A549 (cell line): ENCODE data around the gene RAB11FIP4. TPM values are rescaled to one million over a fixed set of nuclear protein-coding genes. Genes with fewer than 3 reads are reported as not detected.

Experiments used
- ATAC-seq, 2 experiments: fragments of 200-7000 bp in 1 of 2; fragments of >200 bp in 1 of 2; cut with Nextera tagmentation in 1 of 2; cut with Tn5 transposase in 1 of 2; 3 replicates each; pipeline versions ENCODE4 v1.8.0 to v1.9.1; 2018 to 2020; ENCODE audit warnings: mild to moderate bottlenecking in 1 of 2, moderate library complexity in 1 of 2
- CTCF ChIA-PET: fragments of 300-600 bp; sonication (Branson Sonifier 250); formaldehyde crosslinking; extraction: SDS; loops from one replicate; lab custom pipeline; 2021; ENCODE audit warnings: antibody characterized with exemption, inconsistent platforms; lab: Yijun Ruan, JAX
- POLR2A ChIA-PET: fragments of 350-600 bp; formaldehyde crosslinking; extraction: SDS; loops from one replicate; lab custom pipeline; 2021; ENCODE audit warnings: antibody characterized with exemption, inconsistent platforms; lab: Yijun Ruan, JAX
- DNase-seq, 2 experiments: peaks; one replicate each; pipeline versions ENCODE4 v3.0.0 to v3.0.0-alpha.2; 2011 to 2016; ENCODE audit warnings: low read depth in 1 of 2, low spot score in 1 of 2
- FAIRE-seq: peaks from 2 replicates; lab custom pipeline; 2011; peaks lifted over from hg19 to GRCh38; lab: Jason Lieb, UNC
- H3K27ac ChIP-seq, 2 experiments: fragments of >200 bp; sonication (Bioruptor Twin); formaldehyde crosslinking; 3 replicates each; pipeline ENCODE4 v1.5.1; 2016 to 2017
- H3K4me1 ChIP-seq: fragments of >200 bp; sonication (Bioruptor Twin); formaldehyde crosslinking; 3 replicates; pipeline ENCODE4 v1.6.1; 2016
- H3K4me2 ChIP-seq: fragments of >200 bp; sonication (Bioruptor Twin); formaldehyde crosslinking; 3 replicates; pipeline ENCODE4 v1.6.1; 2016
- H3K4me3 ChIP-seq: fragments of >200 bp; sonication (Bioruptor Twin); formaldehyde crosslinking; 3 replicates; pipeline ENCODE4 v1.5.1; 2016
- H3K9me3 ChIP-seq: fragments of >200 bp; sonication (Bioruptor Twin); formaldehyde crosslinking; 3 replicates; pipeline ENCODE4 v1.6.1; 2016
- CHD2 ChIP-seq: fragments of 150-350 bp; IDR thresholded peaks from 2 replicates; pipeline ENCODE4 v1.6.1; 2014; ENCODE audit warnings: low read length; ENCODE audit not compliant: partially characterized antibody
- FOSB ChIP-seq: fragments of 250-450 bp; sonication (Bioruptor Pico); IDR thresholded peaks from 2 replicates; pipeline ENCODE4 v1.5.0; 2020; ENCODE audit warnings: mild to moderate bottlenecking, moderate library complexity
- FOSL2 ChIP-seq, 2 experiments: fragments of 450-650 bp in 1 of 2; fragments of >200 bp in 1 of 2; sonication (Bioruptor Twin) in 1 of 2; formaldehyde crosslinking; IDR thresholded peaks; 2 replicates each; pipeline versions ENCODE4 v1.5.0 to v1.6.1; 2016 to 2020; ENCODE audit warnings: mild to moderate bottlenecking in 1 of 2, moderate library complexity in 1 of 2
- GATA3 ChIP-seq: IDR thresholded peaks from 2 replicates; pipeline ENCODE4 v1.6.1; 2012; ENCODE audit warnings: borderline replicate concordance
- HEYL ChIP-seq: fragments of 250-450 bp; sonication (Bioruptor Pico); IDR thresholded peaks from 2 replicates; pipeline ENCODE4 v1.8.0; 2021; ENCODE audit warnings: mild to moderate bottlenecking, moderate library complexity
- JUN ChIP-seq, 2 experiments: fragments of >200 bp; sonication (Bioruptor Twin); formaldehyde crosslinking; IDR thresholded peaks; 2 replicates in 1 of 2; 3 replicates in 1 of 2; pipeline ENCODE4 v1.6.1; 2016 to 2017
- NR3C1 ChIP-seq: fragments of >200 bp; sonication (Bioruptor Twin); formaldehyde crosslinking; IDR thresholded peaks from 3 replicates; pipeline ENCODE4 v1.6.1; 2017
- PHF8 ChIP-seq: fragments of 200-600 bp; sonication (generic); IDR thresholded peaks from 2 replicates; pipeline ENCODE4 v1.6.1; 2016; ENCODE audit warnings: low read depth, mild to moderate bottlenecking, antibody characterized with exemption, moderate library complexity, borderline replicate concordance
- POLR2AphosphoS2 ChIP-seq: conservative IDR thresholded peaks from 2 replicates; pipeline ENCODE4 v1.6.1; 2012; ENCODE audit warnings: low read length, improper control_type of control experiment, inconsistent platforms
- SREBF2 ChIP-seq: fragments of 450-650 bp; IDR thresholded peaks from 2 replicates; pipeline ENCODE4 v1.6.1; 2014; ENCODE audit warnings: mild to moderate bottlenecking, moderate library complexity
- ZC3H11A ChIP-seq: fragments of 450-650 bp; IDR thresholded peaks from 2 replicates; pipeline ENCODE4 v1.6.1; 2014; ENCODE audit warnings: antibody characterized with exemption, mild to moderate bottlenecking
- WGBS: methylation state at CpG from one replicate; pipeline ENCODE4 v1.1.6; 2017; ENCODE audit errors: missing lambda C conversion rate; 5-methylcytosine and 5-hydroxymethylcytosine counted together
- polyA plus RNA-seq, 4 experiments: library from polyadenylated mRNA; depleted of rRNA in 3 of 4; stranded (reverse); fragments of >200 nt; fragmentation: RNase III in 1 of 4; extraction: RNeasy Plus Mini Kit Qiagen cat#74134 plus additional on column Dnase treatment in 1 of 4; gene quantifications; 2 replicates in 3 of 4; 3 replicates in 1 of 4; pipeline ENCODE4 v1.2.3, GENCODE V29; 2011 to 2017
- TF ChIP-seq, protein P1 (sequence below): fragments of >200 bp; sonication (Bioruptor Twin); formaldehyde crosslinking; IDR thresholded peaks from 3 replicates; pipeline ENCODE4 v1.6.1; 2016
- TF ChIP-seq, protein P2 (sequence below): fragments of >200 bp; sonication (Bioruptor Twin); formaldehyde crosslinking; IDR thresholded peaks from 3 replicates; pipeline ENCODE4 v1.5.1; 2016

Gene RAB11FIP4
- polyA plus RNA-seq, 2 of the 4 experiments (the other 2 are of a cell fraction): 1.9 to 3.5 TPM

DNA sequence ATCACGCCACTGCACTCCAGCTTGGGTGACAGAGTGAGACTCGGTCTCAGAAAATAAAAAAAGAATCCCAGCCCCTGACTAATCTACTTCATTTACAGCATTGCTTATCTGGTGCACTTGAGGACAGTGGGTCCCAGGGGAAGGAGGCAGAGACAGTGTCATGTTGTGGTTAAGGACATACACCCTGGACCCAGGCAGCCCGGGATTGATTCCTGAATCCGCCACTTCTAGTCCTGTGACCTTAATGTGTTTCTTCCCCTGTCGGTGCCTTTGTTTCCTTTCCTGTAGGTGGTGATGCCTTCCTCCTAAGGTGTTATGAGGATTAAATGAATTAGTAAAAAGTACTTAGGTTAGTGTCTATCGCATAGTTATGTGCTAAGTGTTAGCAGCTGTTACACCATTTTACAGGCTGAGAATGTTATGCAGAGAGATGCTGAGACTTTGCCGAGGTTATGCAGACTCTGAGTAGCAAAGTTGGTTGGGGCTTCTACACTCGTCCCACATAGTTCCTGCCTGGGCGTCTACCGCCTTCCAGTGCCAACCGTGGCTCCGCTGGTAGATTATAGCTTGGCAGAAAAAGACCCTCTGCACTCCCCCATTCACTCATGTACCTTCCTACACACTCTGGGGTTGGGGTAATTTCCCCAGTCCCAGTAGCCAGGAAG lies 74.8 kb downstream of the RAB11FIP4 start:
- Histone ChIP-seq H3K4me1 (no peaks in the 10 kb centered on the region), H3K9me3 (no peaks in the 10 kb centered on the region), H3K4me3 (no peak overlapping the region), H3K27ac (no peak overlapping the region), H3K4me2 (no peak overlapping the region)
- DNase-seq (no peak), FAIRE-seq (no peak), ATAC-seq (0 out of 6 replicates have a peak, but pooled peaks of 1 of the 2 experiments have one; percentile 24)
- POLR2A ChIA-PET: no interaction called here
- WGBS: 76% methylated on average over 12 of the region's 12 CpGs
- CTCF ChIA-PET: interaction anchor here (0.7 to 3.5 kb wide), 5 partner anchors 8 to 59 kb away, joined by 3 to 19 read pairs (median 4); no protein-coding TSS in a partner anchor
- TF ChIP-seq JUN (IDR thresholded peaks at IDR 0.05) (no peak), SREBF2 (no peak), GATA3 (no peak), HEYL (CRISPR knock-in tag) (no peak), POLR2AphosphoS2 (no peak), FOSB (no peak)
- TF ChIP-seq, protein P1, sequence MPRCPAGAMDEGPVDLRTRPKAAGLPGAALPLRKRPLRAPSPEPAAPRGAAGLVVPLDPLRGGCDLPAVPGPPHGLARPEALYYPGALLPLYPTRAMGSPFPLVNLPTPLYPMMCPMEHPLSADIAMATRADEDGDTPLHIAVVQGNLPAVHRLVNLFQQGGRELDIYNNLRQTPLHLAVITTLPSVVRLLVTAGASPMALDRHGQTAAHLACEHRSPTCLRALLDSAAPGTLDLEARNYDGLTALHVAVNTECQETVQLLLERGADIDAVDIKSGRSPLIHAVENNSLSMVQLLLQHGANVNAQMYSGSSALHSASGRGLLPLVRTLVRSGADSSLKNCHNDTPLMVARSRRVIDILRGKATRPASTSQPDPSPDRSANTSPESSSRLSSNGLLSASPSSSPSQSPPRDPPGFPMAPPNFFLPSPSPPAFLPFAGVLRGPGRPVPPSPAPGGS: no peak
- TF ChIP-seq, all 56 proteins: peak for 0

DNA sequence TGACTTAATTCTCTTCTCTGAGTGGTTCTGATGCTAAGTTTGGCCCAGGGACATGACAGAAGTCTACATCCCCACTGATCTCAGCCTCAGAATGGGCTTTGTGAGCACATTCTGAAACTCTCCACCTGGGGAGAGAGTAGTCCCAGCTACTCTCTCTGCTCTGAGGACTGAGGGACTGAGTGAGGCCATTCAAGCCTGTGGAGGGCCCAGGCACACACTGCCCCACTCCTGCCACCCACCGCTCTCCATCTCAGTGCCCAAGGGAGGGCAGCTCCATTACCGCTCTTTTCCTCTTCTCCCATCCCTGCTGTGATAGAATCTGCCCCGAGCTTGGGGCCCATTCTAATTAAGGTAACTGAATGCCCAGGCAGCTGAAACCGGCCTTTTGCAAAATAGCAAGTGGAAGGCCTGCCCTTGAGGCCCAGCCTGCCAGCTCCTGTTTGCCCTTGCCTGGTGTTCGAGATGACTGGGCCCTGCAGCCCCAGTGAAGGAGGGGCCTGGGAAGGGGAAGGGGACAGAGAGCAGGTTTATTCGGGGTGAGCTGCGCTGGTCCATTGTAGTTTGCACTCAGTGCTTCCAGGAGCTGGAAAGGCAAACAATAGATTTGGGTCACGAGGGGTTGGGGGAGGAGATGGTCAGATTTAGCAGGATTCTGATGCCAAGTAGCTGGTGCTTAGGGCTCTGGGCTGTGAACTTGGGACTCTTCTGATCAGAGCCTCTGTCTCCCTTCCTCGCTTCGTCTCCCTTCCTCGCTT lies 76.2 kb downstream of the RAB11FIP4 start:
- ChIA-PET CTCF (interaction anchor here (0.7 to 3.5 kb wide), 7 partner anchors 10 to 360 kb away, joined by 3 to 19 read pairs (median 3); no protein-coding TSS in a partner anchor), POLR2A (interaction anchor here (0.6 kb wide), 1 partner anchor 14 kb away, joined by 4 read pairs; no protein-coding TSS in a partner anchor)
- no peak overlapping the region for H3K4me3 ChIP-seq
- DNase-seq: no peak
- 80% methylated on average over 11 of the region's 11 CpGs for WGBS
- no peak overlapping the region for H3K4me2 ChIP-seq
- TF ChIP-seq NR3C1 (no peak), CHD2 (no peak)
- no peak for FAIRE-seq
- ATAC-seq: peak in 1 of 2 experiments; percentile 30; a peak in 2 of 6 replicates
- no peak overlapping the region for H3K27ac ChIP-seq
- no peaks in the 10 kb centered on the region for H3K9me3 ChIP-seq
- no peaks in the 10 kb centered on the region for H3K4me1 ChIP-seq

DNA sequence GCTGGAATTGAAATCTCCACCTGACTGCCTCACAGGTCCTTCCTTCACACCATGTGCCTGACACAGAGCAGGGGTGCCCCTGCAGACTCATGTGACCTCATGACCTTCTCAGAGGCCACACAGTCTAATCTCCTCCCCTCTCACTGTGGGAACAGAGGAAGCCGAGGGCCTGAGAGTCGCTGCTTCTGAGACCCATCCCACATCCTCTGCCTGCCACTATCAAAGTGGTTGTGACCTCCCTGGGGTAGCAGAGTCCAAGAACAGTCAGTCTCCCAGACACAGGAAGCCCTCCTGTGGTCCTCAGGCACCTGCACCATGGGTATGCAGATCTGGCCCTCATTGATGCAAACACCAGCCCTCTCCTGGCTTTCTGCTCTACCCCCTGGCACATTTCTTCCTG lies 78.5 kb downstream of the RAB11FIP4 start:
- Histone ChIP-seq H3K4me3 (no peak overlapping the region), H3K9me3 (no peaks in the 10 kb centered on the region), H3K4me2 (no peak overlapping the region), H3K4me1 (no peaks in the 10 kb centered on the region), H3K27ac (no peak overlapping the region)
- ATAC-seq (no peak), DNase-seq (no peak), FAIRE-seq (no peak)
- ChIA-PET CTCF (interaction anchor here (1.0 to 3.5 kb wide), 4 partner anchors 14 to 56 kb away, joined by 3 to 19 read pairs (median 6); no protein-coding TSS in a partner anchor), POLR2A (no interaction called here)
- 78% methylated on average over 2 of the region's 2 CpGs for WGBS
- TF ChIP-seq, protein P2, sequence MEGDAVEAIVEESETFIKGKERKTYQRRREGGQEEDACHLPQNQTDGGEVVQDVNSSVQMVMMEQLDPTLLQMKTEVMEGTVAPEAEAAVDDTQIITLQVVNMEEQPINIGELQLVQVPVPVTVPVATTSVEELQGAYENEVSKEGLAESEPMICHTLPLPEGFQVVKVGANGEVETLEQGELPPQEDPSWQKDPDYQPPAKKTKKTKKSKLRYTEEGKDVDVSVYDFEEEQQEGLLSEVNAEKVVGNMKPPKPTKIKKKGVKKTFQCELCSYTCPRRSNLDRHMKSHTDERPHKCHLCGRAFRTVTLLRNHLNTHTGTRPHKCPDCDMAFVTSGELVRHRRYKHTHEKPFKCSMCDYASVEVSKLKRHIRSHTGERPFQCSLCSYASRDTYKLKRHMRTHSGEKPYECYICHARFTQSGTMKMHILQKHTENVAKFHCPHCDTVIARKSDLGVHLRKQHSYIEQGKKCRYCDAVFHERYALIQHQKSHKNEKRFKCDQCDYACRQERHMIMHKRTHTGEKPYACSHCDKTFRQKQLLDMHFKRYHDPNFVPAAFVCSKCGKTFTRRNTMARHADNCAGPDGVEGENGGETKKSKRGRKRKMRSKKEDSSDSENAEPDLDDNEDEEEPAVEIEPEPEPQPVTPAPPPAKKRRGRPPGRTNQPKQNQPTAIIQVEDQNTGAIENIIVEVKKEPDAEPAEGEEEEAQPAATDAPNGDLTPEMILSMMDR: no peak
- no peak for TF ChIP-seq HEYL (CRISPR knock-in tag)
- TF ChIP-seq GATA3: no peak
- no peak for TF ChIP-seq ZC3H11A

DNA sequence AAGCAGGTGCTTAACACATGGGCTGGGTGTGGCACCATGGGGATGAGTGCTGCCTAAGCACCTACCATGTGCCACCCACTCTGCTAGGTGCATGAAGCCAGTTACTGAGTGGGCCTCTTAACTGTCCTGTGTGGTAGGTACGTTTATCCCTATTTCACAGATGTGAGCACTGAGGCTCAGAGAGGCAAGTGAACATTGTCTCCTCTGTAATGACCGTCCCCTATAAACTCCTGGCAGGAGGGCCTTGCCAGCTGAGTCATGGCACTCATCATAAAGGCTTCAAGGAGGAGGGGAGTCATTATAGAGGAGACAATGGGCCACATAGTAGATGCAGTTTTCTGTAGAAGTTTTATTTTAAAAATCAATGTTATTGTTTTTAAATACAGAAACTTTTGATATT lies 79.1 kb downstream of the RAB11FIP4 start:
- CTCF ChIA-PET: interaction anchor here (0.6 to 1.3 kb wide), 5 partner anchors 11 to 93 kb away, joined by 3 to 6 read pairs (median 3); no protein-coding TSS in a partner anchor
- TF ChIP-seq PHF8: no peak
- TF ChIP-seq FOSL2 (IDR thresholded peaks at IDR 0.05): no peak
- TF ChIP-seq FOSL2 (CRISPR knock-in tag; IDR thresholded peaks at IDR 0.05): no peak
- WGBS: 68% methylated on average over 2 of the region's 2 CpGs

More for the DNA sequence above, 79.1 kb downstream of the RAB11FIP4 start:
- Histone ChIP-seq H3K4me3 (no peak overlapping the region), H3K4me2 (no peak overlapping the region), H3K4me1 (no peaks in the 10 kb centered on the region), H3K9me3 (no peaks in the 10 kb centered on the region), H3K27ac (no peak overlapping the region)
- POLR2A ChIA-PET: no interaction called here
- no peak for ATAC-seq
- DNase-seq: no peak
- FAIRE-seq: no peak
